Endodermal cell (in vitro differentiated cells): ENCODE data around the gene LCE3C. TPM values are rescaled to one million over a fixed set of nuclear protein-coding genes. Genes with fewer than 3 reads are reported as not detected.

Source experiments
- DNase-seq: peaks from one replicate; pipeline ENCODE4 v3.0.0-alpha.2; 2017
- H3K27ac ChIP-seq: 2 replicates; pipeline ENCODE4 v1.5.1; 2013; ENCODE audit warnings: mild to moderate bottlenecking, low read depth, low read length, moderate library complexity
- H3K27me3 ChIP-seq: 2 replicates; pipeline ENCODE4 v1.6.1; 2013; ENCODE audit warnings: mild to moderate bottlenecking, low read length, moderate library complexity; ENCODE audit not compliant: insufficient read depth, control insufficient read depth, poor library complexity, severe bottlenecking
- H3K36me3 ChIP-seq: 2 replicates; pipeline ENCODE4 v1.7.0; 2013; ENCODE audit warnings: mild to moderate bottlenecking, low read length, moderate library complexity; ENCODE audit not compliant: control insufficient read depth, insufficient read depth
- H3K4me1 ChIP-seq: one replicate; pipeline ENCODE4 v1.7.0; 2013; ENCODE audit warnings: low read length; ENCODE audit not compliant: control insufficient read depth, insufficient read depth
- H3K4me3 ChIP-seq: 2 replicates; pipeline ENCODE4 v1.5.1; 2013; ENCODE audit warnings: mild to moderate bottlenecking, low read length, moderate library complexity
- H3K9ac ChIP-seq: 2 replicates; pipeline ENCODE4 v1.6.1; 2013; ENCODE audit warnings: mild to moderate bottlenecking, low read length, moderate library complexity; ENCODE audit not compliant: poor library complexity, severe bottlenecking; ENCODE audit errors: extremely low read depth
- H3K9me3 ChIP-seq: 2 replicates; pipeline ENCODE4 v1.6.1; 2013; ENCODE audit warnings: mild to moderate bottlenecking, low read length, moderate library complexity; ENCODE audit not compliant: control insufficient read depth
- H3K27ac Mint-ChIP-seq: 2 replicates; pipeline ENCODE4 v1.8.0; 2020; ENCODE audit warnings: mixed read lengths
- H3K27me3 Mint-ChIP-seq: 2 replicates; pipeline ENCODE4 v1.8.0; 2021; ENCODE audit warnings: mild to moderate bottlenecking, mixed read lengths; ENCODE audit not compliant: insufficient read depth
- H3K36me3 Mint-ChIP-seq: 2 replicates; pipeline ENCODE4 v1.8.0; 2020; ENCODE audit warnings: low read depth, mixed read lengths
- H3K4me1 Mint-ChIP-seq: 2 replicates; pipeline ENCODE4 v1.8.0; 2020; ENCODE audit warnings: mixed read lengths
- H3K4me3 Mint-ChIP-seq: 2 replicates; pipeline ENCODE4 v1.8.0; 2020; ENCODE audit warnings: mild to moderate bottlenecking, moderate library complexity, mixed read lengths
- H3K9me3 Mint-ChIP-seq: 2 replicates; pipeline ENCODE4 v1.8.0; 2020; ENCODE audit warnings: mild to moderate bottlenecking, mixed read lengths
- CTCF ChIP-seq: fragments of 200-600 bp; sonication (generic); conservative IDR thresholded peaks from 2 replicates; pipeline ENCODE4 v1.5.0; 2021; ENCODE audit warnings: antibody characterized with exemption, mild to moderate bottlenecking
- WGBS, 2 experiments: methylation state at CpG; one replicate each; pipeline versions ENCODE4 v1.1.5 to v1.1.7; 2013; ENCODE audit warnings: missing lambda C conversion rate in 2 of 2, mixed read lengths in 1 of 2; ENCODE audit not compliant: insufficient coverage in 1 of 2, insufficient read length in 1 of 2; 5-methylcytosine and 5-hydroxymethylcytosine counted together
- total RNA-seq, 2 donors: library from RNA; stranded (reverse); fragmentation: NEBNext Ultra II Directional in 1 of 2; extraction: Animal tissue kit (Norgen Biotek cat#: 25700) in 1 of 2; gene quantifications; 2 replicates in 1 of 2; 3 replicates in 1 of 2; pipeline ENCODE4 v1.2.1, GENCODE V29; 2021

LCE3C gene
- total RNA-seq, 2 donors from 2014 or later: not detected

- H3K4me1 ChIP-seq: no peaks in the 10 kb centered on the region
- DNase-seq: no peak
- peaks cover 93% of the 10 kb centered on the region for H3K9me3 Mint-ChIP-seq
- no peak for TF ChIP-seq CTCF
- no peaks in the 10 kb centered on the region for H3K36me3 ChIP-seq
- WGBS, 2 experiments: 83 to 93% methylated on average over 8 to 29 of the region's 29 CpGs
- peaks cover 74% of the 10 kb centered on the region for H3K9me3 ChIP-seq
- no peak overlapping the region for H3K27ac ChIP-seq
- H3K4me3 ChIP-seq: no peak overlapping the region
- no peaks in the 10 kb centered on the region for H3K4me1 Mint-ChIP-seq
- no peak overlapping the region for H3K9ac ChIP-seq
- H3K27me3 Mint-ChIP-seq: no peaks in the 10 kb centered on the region
- no peak overlapping the region for H3K27ac Mint-ChIP-seq
- no peaks in the 10 kb centered on the region for H3K36me3 Mint-ChIP-seq
- no peak overlapping the region for H3K4me3 Mint-ChIP-seq
- no peaks in the 10 kb centered on the region for H3K27me3 ChIP-seq
Observed at GRCh38 chr1:152623203-152623844, 23.3 kb downstream of the LCE3C start.

GRCh38 chr1:152626744-152627143 lies 26.7 kb downstream of the LCE3C start:
- Mint-ChIP-seq H3K4me1 (no peaks in the 10 kb centered on the region), H3K27ac (no peak overlapping the region), H3K27me3 (no peaks in the 10 kb centered on the region), H3K4me3 (no peak overlapping the region), H3K36me3 (no peaks in the 10 kb centered on the region), H3K9me3 (peaks cover 90% of the 10 kb centered on the region)
- WGBS, 2 experiments: 57% methylated on average over 1 of the region's 1 CpG; no CpG with 5 or more reads in 1 of the 2 experiments
- Histone ChIP-seq H3K36me3 (no peaks in the 10 kb centered on the region), H3K9me3 (peaks cover 69% of the 10 kb centered on the region), H3K9ac (no peak overlapping the region), H3K4me3 (no peak overlapping the region), H3K4me1 (no peaks in the 10 kb centered on the region), H3K27ac (no peak overlapping the region), H3K27me3 (no peaks in the 10 kb centered on the region)
- TF ChIP-seq CTCF: no peak
- DNase-seq: no peak

- Histone ChIP-seq H3K27me3 (no peaks in the 10 kb centered on the region), H3K9me3 (peaks cover 74% of the 10 kb centered on the region), H3K4me3 (no peak overlapping the region), H3K4me1 (no peaks in the 10 kb centered on the region), H3K36me3 (no peaks in the 10 kb centered on the region), H3K9ac (no peak overlapping the region), H3K27ac (no peak overlapping the region)
- H3K4me3 Mint-ChIP-seq: no peak overlapping the region
- H3K36me3 Mint-ChIP-seq: no peaks in the 10 kb centered on the region
- no peaks in the 10 kb centered on the region for H3K4me1 Mint-ChIP-seq
- 68 to 88% methylated on average over 2 to 3 of the region's 3 CpGs for WGBS, 2 experiments
- no peaks in the 10 kb centered on the region for H3K27me3 Mint-ChIP-seq
- DNase-seq: no peak
- H3K27ac Mint-ChIP-seq: no peak overlapping the region
- no peak for TF ChIP-seq CTCF
- H3K9me3 Mint-ChIP-seq: peaks cover 96% of the 10 kb centered on the region
Observed at GRCh38 chr1:152630596-152630995, 30.6 kb downstream of the LCE3C start.
